ENCODE measurements around the gene CFAP74. TPM values are rescaled to one million over a fixed set of nuclear protein-coding genes. Genes with fewer than 3 reads are reported as not detected.

The CFAP74 gene
- total and polyA plus RNA-seq, 2 of the 4 experiments (the other 2 are of a cell fraction) = not detected

DNA sequence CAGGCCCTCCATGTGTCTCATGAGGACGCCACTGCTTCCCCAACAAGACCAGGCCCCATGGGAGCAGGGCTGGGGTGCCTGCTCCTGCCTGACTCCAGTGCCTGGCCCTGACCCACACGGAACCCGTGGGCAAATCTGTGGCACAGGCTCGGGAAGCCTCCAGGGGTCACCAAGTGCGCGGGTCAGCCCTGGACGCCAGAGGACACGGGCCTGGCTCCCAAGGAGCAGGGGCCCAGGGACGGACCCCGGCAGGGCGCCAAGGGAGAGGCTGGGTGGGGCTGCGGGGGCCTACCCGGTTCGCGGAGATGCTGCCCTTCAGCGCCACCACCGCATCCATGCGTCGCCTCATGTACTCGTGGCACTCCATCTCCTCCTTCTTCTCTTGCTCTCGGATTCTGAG, 31.9 kb downstream of the CFAP74 start:
- H3K14ac ChIP-seq (replicated peaks; ENCODE audit: low read depth, low read length) = no peak overlapping the region
- no peaks in the 10 kb centered on the region for H3K36me3 ChIP-seq (ENCODE audit: control insufficient read depth, insufficient read depth, low read length)
- no peaks in the 10 kb centered on the region for H3K9me1 ChIP-seq (ENCODE audit: insufficient read depth, low read length)
- no peaks in the 10 kb centered on the region for H3K79me1 ChIP-seq (ENCODE audit: low read depth in 1 of 2, low read length in 2 of 2)
- no peak overlapping the region for H3K18ac ChIP-seq (ENCODE audit: low read depth, low read length)
- ATAC-seq (ENCODE audit: low read depth) (no peak), DNase-seq (no peak)
- no peaks in the 10 kb centered on the region for H3K4me1 ChIP-seq (ENCODE audit: control insufficient read depth, insufficient read depth, low read length)
- no peak for TF ChIP-seq MXI1 (IDR thresholded peaks at IDR 0.05; ENCODE audit: borderline replicate concordance, low read depth, low read length)
- no peak for TF ChIP-seq FOS (IDR thresholded peaks at IDR 0.05; ENCODE audit: low read depth, low read length)
- TF ChIP-seq, protein P1, sequence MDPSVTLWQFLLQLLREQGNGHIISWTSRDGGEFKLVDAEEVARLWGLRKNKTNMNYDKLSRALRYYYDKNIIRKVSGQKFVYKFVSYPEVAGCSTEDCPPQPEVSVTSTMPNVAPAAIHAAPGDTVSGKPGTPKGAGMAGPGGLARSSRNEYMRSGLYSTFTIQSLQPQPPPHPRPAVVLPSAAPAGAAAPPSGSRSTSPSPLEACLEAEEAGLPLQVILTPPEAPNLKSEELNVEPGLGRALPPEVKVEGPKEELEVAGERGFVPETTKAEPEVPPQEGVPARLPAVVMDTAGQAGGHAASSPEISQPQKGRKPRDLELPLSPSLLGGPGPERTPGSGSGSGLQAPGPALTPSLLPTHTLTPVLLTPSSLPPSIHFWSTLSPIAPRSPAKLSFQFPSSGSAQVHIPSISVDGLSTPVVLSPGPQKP (IDR thresholded peaks at IDR 0.05; ENCODE audit: borderline replicate concordance, low read depth, low read length) = no peak
- TF ChIP-seq SMC3 (IDR thresholded peaks at IDR 0.05; ENCODE audit: low read depth, low read length) = no peak
- TF ChIP-seq NFE2L2 (IDR thresholded peaks at IDR 0.05; ENCODE audit: low read depth, low read length) = no peak
- no peak for TF ChIP-seq RFX5 (IDR thresholded peaks at IDR 0.05; ENCODE audit: low read depth, low read length)
- TF ChIP-seq, protein P2, sequence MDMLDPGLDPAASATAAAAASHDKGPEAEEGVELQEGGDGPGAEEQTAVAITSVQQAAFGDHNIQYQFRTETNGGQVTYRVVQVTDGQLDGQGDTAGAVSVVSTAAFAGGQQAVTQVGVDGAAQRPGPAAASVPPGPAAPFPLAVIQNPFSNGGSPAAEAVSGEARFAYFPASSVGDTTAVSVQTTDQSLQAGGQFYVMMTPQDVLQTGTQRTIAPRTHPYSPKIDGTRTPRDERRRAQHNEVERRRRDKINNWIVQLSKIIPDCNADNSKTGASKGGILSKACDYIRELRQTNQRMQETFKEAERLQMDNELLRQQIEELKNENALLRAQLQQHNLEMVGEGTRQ (IDR thresholded peaks at IDR 0.05; ENCODE audit: low read depth, low read length) = no peak
- no peak for TF ChIP-seq RCOR1 (IDR thresholded peaks at IDR 0.05; ENCODE audit: insufficient replicate concordance, low read length)
- TF ChIP-seq CHD1 (IDR thresholded peaks at IDR 0.05; ENCODE audit: low read depth, low read length) = no peak
- TF ChIP-seq, protein P3, sequence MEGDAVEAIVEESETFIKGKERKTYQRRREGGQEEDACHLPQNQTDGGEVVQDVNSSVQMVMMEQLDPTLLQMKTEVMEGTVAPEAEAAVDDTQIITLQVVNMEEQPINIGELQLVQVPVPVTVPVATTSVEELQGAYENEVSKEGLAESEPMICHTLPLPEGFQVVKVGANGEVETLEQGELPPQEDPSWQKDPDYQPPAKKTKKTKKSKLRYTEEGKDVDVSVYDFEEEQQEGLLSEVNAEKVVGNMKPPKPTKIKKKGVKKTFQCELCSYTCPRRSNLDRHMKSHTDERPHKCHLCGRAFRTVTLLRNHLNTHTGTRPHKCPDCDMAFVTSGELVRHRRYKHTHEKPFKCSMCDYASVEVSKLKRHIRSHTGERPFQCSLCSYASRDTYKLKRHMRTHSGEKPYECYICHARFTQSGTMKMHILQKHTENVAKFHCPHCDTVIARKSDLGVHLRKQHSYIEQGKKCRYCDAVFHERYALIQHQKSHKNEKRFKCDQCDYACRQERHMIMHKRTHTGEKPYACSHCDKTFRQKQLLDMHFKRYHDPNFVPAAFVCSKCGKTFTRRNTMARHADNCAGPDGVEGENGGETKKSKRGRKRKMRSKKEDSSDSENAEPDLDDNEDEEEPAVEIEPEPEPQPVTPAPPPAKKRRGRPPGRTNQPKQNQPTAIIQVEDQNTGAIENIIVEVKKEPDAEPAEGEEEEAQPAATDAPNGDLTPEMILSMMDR (conservative IDR thresholded peaks at IDR 0.05; ENCODE audit: low read depth, low read length) = no peak
- TF ChIP-seq CEBPB (IDR thresholded peaks at IDR 0.05; ENCODE audit: low read depth, low read length) = no peak
- no peak for TF ChIP-seq BHLHE40 (IDR thresholded peaks at IDR 0.05; ENCODE audit: low read depth, low read length)
- no peak for TF ChIP-seq RAD21 (IDR thresholded peaks at IDR 0.05; ENCODE audit: low read length)
- TF ChIP-seq MAZ (IDR thresholded peaks at IDR 0.05; ENCODE audit: borderline replicate concordance, low read depth, low read length) = no peak
- TF ChIP-seq POLR2A (IDR thresholded peaks at IDR 0.05; ENCODE audit: low read depth, low read length) = no peak
- intact Hi-C loops (cut with micrococcal nuclease) (no loop called here), in situ Hi-C loops (cut with MboI; ENCODE audit: low sequenced_read_pairs) (loop anchor here (25.0 kb wide), 1 partner anchor 391 kb away; no protein-coding TSS in a partner anchor), dilution Hi-C loops (cut with HindIII; ENCODE audit: low sequenced_read_pairs, unreplicated experiment) (no loop called here)
- CTCF ChIA-PET = no interaction called here
- BruUV-seq (replicated peaks) = no TSS peak
- no peak overlapping the region for H2AFZ ChIP-seq (replicated peaks; ENCODE audit: low read length, poor library complexity)
- H2BK5ac ChIP-seq (ENCODE audit: low read depth, low read length, poor library complexity, severe bottlenecking) = no peak overlapping the region
- H3K56ac ChIP-seq (ENCODE audit: extremely low read depth, insufficient read depth, low read length) = no peak overlapping the region
- no peak overlapping the region for H2BK15ac ChIP-seq (ENCODE audit: low read depth, low read length)
- no peak overlapping the region for H2BK20ac ChIP-seq (ENCODE audit: low read depth, low read length)
- no peak overlapping the region for H4K8ac ChIP-seq (ENCODE audit: low read depth in 2 of 2, low read length in 2 of 2)
- no peak overlapping the region for H3K4me2 ChIP-seq (ENCODE audit: low read depth, low read length)
- H4K5ac ChIP-seq (ENCODE audit: low read depth, low read length) = no peak overlapping the region
- H4K91ac ChIP-seq (ENCODE audit: insufficient read depth, low read depth, low read length) = no peak overlapping the region
- no peak overlapping the region for H3K9ac ChIP-seq (ENCODE audit: low read depth, low read length)
- no peak overlapping the region for H2AK5ac ChIP-seq (ENCODE audit: low read depth, low read length)
- H3K23ac ChIP-seq (ENCODE audit: low read depth, low read length) = no peak overlapping the region
- WGBS, 2 experiments (ENCODE audit: extremely low coverage in 2 of 2, insufficient read length in 1 of 2) = 89% methylated on average over 20 of the region's 21 CpGs; no CpG with 5 or more reads in 1 of the 2 experiments
- H3K4me3 ChIP-seq (ENCODE audit: insufficient read depth, low read depth, low read length) = no peak overlapping the region
- POLR2A ChIA-PET (ENCODE audit: unreplicated experiment) = no interaction called here
- H2BK120ac ChIP-seq (ENCODE audit: low read depth, low read length) = no peak overlapping the region
- H3K27ac ChIP-seq (ENCODE audit: insufficient read depth, low read length) = no peak overlapping the region
- peaks cover 15% of the 10 kb centered on the region; the same call in 1 of the 2 replicates for H3K27me3 ChIP-seq (ENCODE audit: control insufficient read depth, insufficient read depth, low read length)
- H2AK9ac ChIP-seq (replicated peaks; ENCODE audit: low read depth, low read length, poor library complexity) = no peak overlapping the region
- no peak overlapping the region for H3K4ac ChIP-seq (ENCODE audit: low read depth, low read length)
- 0 out of 2 replicates have a peak, but pooled peaks cover 6% of the 10 kb centered on the region for H4K20me1 ChIP-seq (ENCODE audit: insufficient read depth, low read length)
- H3K9me3 ChIP-seq (ENCODE audit: control insufficient read depth, insufficient read depth, low read length) = peaks cover 1% of the 10 kb centered on the region; the same call in 1 of the 2 replicates
